K562 (cell line): ENCODE results near the gene NUP98.
"Not testable (repeated sequence)": the region's sequence is repeated elsewhere in the genome, so short reads cannot be mapped to it uniquely, and the experiment has no call there.

Source experiments
- ATF6 ChIP-seq: sonication (generic); formaldehyde crosslinking; IDR thresholded peaks from 2 replicates; pipeline ENCODE4 v1.4.0; 2020; ENCODE audit warnings: mild to moderate bottlenecking, missing genetic modification reagents
- ELK1 ChIP-seq: sonication (generic); formaldehyde crosslinking; IDR thresholded peaks from 2 replicates; pipeline ENCODE4 v1.8.1; 2022; ENCODE audit warnings: missing genetic modification reagents
- HMG20B ChIP-seq: fragments of 250-450 bp; sonication (Bioruptor Pico); IDR thresholded peaks from 2 replicates; pipeline ENCODE4 v1.5.0; 2021; ENCODE audit warnings: mild to moderate bottlenecking
- KDM1A ChIP-seq, 2 experiments: fragments of 450-650 bp; IDR thresholded peaks; 2 replicates each; pipeline ENCODE4 v1.6.1; 2016; ENCODE audit warnings: mild to moderate bottlenecking in 2 of 2
- TFE3 ChIP-seq: fragments of 450-650 bp; formaldehyde crosslinking; IDR thresholded peaks from 2 replicates; pipeline ENCODE4 v1.4.0; 2020; ENCODE audit warnings: mild to moderate bottlenecking, mixed read lengths

- not testable (repeated sequence) for TF ChIP-seq TFE3 (CRISPR knock-in tag); ATF6 (CRISPR knock-in tag); HMG20B (CRISPR knock-in tag); KDM1A (IDR thresholded peaks at IDR 0.05); ELK1 (CRISPR knock-in tag)
Observed at GRCh38 chr11:3652514-3652913, 144.8 kb downstream of the NUP98 start.
